Umbilical cord (tissue), 2 donors: Measurements from ENCODE around the gene EXOC3. TPM values are rescaled to one million over a fixed set of nuclear protein-coding genes. Genes with fewer than 3 reads are reported as not detected.
"Not testable (repeated sequence)": the region's sequence is repeated elsewhere in the genome, so short reads cannot be mapped to it uniquely, and the experiment has no call there.

Experiments
- DNase-seq: peaks from one replicate; pipeline ENCODE4 v3.0.0-alpha.2; 2015; ENCODE audit warnings: low spot score
- total RNA-seq: library from RNA; depleted of rRNA; stranded (reverse); fragments of >200 nt; gene quantifications from one replicate; pipeline ENCODE4 v1.2.3, GENCODE V29; 2014; ENCODE audit warnings: low replicate concordance; ENCODE audit not compliant: insufficient read depth

The EXOC3 gene
- total RNA-seq, 1 donor from 2014 or later = 19.7 TPM

DNA sequence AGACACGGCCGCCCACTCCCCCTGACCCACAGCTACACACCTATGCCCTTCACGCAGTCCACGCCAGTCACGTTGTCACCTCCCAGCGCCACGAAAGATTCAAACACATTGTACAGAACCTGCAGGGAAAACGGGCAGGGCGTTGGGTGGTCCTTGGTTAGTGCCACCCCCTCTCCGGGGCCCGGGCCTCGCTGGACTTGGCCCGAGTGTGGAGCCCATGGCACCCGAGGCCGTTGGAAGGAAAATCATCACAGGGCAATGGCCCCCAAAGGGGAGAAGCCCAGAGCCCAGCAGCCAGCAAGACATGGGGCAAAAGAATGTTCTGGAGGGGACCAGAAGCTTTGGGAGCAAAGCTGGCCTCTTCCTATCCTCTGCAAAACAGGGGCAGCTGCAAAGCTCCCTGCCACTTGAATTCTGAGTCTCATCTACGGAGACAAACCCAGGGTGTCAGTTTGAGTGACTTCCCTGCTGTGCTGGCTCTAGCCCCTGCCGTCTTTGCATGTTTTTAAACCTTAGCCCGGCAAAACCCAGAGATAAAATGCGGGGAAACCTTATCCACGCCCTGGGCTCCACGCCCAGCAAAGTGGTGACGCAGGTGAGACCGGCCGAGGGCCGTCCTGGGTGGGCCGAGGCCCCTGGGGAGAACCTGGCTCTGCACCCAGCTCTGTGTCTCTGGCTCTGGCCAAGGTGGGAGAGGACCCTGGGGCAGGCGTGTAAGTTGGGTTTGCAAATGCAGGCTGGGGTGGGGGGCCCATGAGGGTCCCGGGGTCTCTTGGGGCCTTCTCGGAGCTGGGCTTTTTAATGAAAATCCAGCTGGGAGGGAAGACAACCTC, 42.4 kb downstream of the EXOC3 start:
- no peak for DNase-seq

DNA sequence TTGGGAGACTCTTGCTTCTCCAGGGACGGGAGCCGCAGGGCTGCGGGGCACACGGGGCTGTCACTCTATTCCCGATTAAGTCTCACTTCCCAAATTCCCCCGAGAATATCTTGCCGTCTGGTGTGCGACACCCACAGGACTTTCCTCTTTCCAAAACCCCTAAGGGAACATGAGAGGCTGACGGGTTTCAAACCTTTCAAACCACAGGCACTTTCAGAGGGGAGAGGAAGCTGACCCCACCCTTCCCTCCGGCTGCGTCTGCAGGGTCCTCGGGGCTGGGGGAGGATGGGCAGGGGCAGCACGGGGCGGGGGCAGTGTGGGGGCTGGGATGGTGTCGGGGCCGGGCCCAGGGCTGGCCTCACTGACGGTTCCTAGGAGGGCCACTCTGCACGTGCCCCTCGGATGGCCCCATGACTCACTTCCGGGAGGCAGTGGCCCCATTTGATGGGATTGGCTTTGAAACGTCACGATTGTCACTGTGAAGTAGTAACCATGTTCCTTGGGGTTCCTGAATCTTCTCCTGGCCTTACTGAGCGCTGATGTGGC, 43.0 kb downstream of the EXOC3 start:
- no peak for DNase-seq

DNA sequence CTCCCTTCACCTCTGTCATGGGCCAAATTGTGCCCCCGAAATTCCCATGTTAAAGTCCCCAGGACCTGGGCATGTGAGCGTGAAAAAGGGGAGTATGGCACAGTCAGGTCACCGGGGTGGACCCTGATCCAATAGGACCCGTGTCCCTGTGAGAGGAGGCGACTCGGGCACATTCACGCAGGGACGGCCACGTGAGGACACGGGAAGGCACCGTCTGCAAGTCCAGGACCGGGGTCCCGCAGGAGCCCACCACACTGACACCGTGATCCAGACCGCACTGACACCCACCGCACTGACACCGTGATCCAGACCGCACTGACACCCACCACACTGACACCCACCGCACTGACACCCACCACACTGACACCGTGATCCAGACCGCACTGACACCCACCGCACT, 43.6 kb downstream of the EXOC3 start:
- not testable (repeated sequence) for DNase-seq

DNA sequence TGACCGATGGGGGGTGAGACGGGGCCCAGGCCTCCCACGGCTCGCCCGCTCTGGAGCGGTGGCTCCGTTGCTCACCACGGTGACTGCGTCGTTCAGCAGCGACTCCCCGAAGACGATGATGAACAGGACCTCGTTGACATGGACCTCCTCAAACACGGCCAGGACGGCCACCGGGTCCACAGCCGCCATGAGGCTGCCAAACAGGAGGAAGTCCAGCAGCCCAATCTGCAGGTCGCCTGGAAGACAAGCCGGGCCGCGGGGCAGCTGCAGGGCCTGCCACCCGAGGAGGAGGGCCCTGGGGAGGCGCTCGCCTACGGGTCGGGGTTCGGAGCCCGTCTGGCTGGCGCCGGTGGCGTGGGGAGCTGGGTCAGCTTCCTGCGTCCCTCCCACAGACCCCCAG, 45.3 kb downstream of the EXOC3 start:
- DNase-seq = no peak

DNA sequence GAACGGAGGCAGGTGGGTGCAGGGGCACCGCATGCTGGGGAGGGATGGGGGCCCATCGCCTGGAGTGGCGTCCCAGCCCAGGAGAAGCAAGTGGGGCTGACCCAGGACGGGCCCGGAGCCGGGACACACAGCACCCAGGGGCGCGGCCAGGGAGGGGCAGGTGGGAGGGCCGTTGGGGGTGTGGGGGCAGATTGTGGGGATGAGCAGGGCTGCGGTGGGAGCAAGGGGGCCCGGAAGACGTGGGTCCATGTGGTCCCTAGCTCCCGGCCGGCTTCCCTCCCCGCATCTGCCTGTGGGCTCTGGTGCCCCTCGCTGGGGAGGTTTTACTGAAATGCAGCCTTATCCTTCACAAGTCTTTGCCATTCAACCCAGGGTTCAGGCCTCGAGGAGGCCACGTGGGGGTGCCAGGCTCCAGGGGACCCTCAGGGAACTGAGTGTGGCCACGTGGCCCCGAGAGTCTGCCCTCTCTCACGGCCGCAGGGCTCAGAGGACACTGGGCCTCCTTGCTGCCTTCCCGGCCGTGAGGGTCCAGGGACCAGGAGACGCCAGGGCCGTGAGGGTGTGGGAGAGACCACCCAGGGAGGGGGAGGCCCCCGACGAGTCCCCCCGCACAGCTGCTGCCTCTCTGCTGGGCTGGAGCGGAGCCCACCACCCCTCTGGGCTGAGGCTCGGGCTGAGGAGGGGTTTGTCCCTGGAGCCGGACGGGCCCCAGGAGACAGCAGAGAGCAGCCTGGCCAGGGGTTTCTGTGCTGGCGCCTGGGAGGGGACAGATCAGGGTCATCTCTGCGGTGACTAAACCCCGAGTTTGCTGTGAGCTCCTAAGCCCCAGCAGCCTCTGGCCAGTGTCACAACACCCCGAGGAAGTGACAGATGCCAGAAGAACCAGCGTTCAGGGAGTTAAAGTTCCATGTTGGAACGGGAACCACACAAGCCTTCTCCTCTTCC, 46.0 kb downstream of the EXOC3 start:
- DNase-seq = no peak

DNA sequence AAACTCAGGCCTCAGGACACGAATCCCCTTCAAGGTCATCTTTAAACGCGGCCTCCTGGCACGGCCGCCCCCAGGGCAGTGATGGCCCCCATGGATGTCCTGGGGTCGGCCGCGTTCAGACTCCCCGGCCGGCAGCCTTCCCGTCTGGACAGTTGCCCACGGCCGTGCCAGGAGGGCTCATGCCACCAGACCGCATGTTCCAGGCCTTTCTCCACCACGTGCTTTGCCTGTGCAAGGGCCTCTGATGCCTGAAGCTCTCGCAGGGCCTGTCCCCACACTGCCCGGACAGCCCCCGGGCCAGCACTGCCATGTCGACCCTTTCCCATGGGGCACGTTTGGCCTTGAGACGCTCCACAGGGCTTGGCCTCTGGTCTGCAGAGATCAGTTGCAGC, 46.7 kb downstream of the EXOC3 start:
- DNase-seq = no peak

DNA sequence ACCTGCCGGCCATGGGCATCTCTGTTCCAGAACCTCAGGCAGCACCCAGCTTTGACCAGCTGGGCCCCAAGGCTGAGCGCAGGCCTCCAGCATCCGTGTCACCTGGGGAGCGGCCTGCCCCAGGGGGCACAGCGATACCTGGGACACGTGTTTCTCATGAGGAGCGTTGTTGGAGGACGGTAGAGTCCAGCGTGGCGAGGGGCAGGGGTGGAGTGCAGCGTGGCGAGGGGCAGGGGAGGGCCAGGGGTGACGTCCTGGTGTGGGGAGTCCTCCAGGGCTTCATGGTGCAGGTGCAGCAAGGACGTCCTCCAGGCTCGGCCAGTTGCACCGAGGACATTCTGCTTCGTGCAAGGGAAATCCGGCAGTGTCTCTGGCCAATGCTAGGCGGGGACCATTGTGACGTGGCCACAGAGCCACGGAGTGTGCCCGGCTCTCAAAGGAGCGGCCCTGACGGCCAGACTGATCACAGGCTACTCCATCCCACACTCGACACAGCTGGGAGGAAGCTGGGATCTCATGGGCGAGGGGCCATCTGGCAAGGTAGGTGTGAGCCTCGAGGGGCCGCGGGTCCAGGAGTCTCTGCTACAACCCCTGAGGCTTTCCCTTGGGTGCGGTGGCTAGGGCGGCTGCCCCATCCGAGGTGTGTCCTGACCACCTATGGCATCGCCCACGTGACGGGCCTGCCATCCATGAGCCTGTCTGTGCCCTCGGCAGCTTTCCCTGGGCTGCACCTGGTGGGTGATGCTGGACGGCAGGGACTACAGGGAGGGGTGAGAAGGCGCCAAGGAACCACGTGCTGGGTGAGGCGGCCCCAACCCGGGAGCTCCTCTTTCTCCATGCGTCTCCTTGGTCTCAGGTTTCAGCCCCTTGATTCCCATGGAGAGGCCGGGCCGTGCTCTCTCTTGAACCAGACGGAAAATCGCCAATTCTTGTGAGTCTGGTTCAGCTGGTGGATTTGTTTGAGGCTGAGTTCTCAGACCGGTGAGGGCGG, 47.4 kb downstream of the EXOC3 start:
- DNase-seq = no peak

DNA sequence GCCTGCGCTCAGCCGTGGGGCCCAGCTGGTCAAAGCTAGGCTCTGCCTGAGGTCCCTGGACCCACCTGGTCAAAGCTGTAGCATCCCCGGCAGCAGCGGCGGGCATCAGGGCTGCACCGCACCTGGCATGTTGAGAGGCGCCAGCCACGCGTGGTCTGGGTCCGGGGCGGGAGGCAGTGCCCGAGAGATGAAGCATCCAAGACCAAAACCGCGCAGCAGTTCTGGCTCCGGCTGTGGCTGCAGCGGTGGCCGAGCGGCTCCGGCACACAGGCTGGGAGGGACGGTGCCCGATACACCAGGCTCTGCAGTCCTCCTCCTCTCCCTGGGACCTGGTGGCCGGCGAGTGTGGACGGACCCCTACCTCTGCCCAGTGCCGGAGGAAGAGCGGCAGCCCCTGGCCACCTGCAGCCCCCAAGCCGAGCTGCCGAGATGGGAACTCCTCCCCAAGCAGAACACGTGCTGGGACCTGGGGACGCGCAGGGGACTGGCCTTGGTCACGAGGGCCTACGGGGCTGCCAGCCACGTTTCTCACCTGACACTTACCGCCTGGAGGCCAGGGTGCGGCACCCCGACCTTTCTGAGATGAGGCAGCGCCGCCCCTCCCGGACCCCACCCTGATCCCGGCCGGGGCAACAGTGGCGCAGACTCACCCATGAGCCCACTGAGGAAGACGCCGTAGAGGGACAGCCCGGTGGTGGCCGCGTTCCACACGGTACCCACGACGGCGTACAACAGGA, 48.3 kb downstream of the EXOC3 start:
- DNase-seq = no peak

DNA sequence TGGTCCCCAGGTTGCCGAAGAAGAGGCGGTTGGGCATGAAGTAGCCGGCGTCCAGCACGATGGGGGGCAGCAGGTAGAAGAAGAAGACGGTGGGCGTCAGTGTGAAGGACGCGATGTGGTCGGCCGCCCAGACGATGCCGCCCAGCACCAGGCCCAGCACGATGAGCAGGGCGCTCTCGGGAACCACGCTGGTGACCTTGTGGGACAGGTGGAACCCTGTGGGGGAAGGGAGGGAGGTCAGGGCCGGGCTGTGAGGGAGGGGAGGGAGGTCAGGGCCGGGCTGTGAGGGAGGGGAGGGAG, 48.8 kb downstream of the EXOC3 start:
- DNase-seq = no peak

DNA sequence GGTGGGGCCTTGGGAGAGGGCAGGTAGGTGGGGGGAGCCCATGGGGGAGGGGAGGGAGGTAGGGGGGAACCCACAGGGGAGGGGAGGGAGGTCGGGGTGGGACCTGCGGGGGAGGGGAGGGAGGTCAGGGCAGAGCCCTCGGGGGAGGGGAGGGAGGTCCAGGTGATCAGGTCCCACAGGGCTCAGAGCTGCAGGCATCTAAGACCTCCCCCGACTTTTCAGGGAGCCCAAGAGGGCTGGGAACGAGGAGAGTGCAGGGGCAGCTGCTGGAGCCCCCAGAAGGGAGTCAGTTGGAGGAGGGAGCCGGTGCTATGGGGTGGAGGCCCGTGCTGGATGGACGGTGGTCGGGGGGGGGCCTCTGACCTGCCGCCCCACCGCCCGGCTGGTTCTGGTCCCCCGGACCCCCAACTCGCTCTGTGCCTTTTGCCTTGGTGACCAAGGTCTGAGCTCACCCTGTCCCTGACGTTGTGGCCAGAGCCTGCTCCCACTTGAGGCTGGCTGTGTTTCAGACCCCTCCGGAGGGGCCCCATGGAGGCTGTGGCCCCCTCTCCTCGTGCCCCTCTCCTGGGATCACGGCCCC, 49.4 kb downstream of the EXOC3 start:
- DNase-seq = no peak

DNA sequence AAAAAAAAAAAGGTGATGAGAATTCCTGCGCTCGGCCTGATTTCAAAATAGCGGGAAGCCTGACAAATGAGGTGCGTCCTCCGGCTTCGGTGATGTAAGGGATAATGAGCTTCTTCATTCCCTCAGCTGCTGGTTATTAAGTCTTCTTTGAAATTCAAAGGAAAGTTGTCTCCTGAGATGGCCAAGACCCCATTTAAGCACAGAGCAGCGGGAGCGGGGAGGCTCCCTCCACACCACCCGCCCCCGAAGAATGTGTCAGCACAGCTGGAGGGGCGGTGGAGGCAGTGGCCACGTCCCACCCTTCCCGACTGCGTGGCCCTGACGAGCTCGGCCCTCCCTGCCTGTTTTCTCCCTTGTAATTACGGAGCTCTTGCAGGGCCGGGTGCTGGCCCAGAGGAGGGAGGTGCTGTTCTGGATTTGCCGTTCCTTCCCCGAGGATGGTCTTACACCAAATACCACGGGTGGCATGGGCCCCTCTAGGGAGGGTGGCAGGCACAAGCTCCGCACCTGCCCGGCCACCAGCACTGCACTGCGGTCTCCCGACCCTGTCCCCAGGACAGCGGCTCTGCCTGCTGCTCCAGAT, 50.2 kb downstream of the EXOC3 start:
- no peak for DNase-seq

DNA sequence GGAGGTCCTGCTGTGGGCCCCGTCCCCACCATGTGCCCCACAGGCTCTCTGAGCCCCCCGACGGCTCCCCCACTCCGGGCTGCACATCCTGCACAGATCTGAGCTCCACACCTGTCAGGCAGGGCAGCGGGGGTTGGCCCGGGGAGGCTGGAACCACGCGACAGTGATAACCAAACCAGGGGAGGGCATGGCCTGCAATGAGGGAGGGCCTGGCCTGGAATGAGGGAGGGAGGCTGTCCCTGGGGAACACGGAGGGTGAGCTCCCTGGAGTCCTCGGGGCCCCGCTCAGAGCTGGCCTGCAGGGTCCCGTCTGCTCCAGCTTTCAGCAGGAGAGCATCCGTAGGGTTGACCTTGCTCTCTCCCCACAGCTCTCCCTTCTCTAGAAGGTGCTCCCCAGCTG, 50.8 kb downstream of the EXOC3 start:
- DNase-seq = no peak

DNA sequence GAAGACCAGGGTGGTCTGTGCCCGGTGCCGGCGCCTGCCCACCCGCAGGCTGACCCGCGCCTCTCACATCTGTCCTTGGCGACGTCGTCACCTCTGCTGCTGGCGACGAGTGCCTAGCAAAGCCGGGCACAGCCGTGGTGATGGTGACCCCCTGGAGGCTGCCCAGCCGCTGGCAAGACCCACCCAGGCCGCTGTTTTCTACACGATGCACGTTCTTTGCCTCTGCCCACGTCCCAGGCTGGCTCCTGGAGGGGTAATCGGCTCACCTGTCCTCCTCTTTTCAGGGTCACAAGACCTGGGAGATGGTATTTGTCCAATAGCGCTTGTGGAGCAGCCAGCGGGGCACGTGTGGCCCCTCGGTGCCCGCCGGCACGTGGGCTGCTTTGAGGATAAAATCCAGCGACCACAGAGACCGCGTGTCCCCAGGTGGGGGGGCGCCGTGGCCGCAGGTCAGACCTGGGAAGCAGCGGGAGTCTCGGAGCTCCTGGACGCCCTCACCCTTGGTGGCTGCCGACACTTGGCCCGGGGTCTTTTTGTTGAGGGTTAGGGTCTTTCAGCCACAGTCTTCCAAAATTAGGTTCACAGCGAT, 51.8 kb downstream of the EXOC3 start:
- DNase-seq = no peak

DNA sequence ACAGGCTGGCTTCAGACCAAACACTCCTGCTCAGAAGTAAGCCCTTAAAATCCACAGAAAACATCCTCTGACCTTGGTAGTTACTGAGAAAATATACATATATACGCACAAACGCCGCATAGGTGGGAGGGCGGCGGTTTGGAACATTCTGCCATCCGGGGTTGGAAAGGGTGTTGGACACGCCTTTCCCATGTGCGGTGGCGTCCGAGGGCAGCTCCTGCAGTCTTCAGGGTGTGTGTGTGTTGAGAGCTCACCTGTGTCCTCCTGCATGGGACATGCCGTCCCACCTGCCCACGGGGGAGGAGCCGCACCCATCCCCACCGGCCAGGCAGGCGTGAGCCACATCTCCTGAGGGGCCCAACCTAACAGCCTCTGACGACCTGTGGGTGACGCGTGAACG, 53.1 kb downstream of the EXOC3 start:
- DNase-seq = no peak

DNA sequence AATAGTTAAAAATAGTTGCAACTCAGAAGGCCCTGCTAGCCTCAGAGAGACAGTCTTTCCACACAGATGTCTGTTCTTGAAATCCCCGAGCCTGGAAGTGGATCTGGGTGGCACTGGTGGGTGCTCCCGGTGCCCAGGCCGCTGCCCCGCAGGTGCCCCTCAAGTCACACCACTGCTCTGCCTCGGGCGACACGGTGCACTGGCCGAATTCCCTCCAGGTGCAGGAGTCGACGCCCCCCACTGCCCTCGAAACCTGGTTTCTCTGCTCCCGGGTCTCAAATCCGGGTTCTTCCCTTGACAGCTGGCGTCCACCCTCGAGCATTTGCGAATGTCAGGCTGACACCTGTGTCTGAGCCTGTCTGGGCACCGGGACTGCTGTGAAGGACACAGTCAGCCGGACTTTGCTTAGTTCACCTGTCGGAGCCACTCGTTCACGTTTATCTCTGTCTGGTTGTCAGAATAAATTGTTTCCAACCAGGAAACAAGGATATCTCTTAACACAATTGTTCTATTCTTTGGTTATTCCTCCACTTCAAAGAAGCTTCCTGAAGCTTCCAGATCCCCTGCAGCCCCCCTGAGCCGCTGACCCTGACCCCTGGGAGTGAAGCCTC, 54.2 kb downstream of the EXOC3 start:
- no peak for DNase-seq

DNA sequence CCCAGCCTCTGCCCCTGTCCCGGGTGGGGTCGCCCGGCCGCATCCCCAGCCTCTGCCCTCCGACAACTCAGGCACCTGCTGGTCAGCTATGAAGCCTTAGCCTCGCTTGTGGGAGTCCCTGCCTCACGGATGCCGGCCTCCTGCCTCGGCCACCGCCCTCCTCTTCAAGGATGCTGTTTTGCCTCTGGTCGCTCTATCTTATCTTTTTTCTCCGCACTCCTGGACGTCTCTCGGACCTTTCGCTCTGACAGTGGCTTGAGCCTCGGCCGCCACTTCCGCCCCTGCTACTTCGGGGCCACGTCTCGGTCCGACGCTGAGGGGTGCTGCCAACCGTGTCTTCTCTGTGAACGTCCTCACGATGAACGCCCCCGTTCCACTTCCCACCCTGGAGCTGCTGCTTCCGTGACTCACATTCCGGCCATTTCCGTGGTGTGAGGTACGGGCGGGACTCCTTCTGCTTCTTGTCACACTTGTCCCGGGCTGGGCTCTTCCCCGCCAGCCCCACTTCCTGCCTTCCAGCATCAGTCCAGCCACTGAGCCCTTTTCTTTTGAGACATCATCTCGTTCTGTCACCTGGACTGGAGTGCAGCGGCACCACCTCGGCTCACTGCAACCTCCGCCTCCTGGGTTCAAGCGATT, 55.0 kb downstream of the EXOC3 start:
- no peak for DNase-seq

DNA sequence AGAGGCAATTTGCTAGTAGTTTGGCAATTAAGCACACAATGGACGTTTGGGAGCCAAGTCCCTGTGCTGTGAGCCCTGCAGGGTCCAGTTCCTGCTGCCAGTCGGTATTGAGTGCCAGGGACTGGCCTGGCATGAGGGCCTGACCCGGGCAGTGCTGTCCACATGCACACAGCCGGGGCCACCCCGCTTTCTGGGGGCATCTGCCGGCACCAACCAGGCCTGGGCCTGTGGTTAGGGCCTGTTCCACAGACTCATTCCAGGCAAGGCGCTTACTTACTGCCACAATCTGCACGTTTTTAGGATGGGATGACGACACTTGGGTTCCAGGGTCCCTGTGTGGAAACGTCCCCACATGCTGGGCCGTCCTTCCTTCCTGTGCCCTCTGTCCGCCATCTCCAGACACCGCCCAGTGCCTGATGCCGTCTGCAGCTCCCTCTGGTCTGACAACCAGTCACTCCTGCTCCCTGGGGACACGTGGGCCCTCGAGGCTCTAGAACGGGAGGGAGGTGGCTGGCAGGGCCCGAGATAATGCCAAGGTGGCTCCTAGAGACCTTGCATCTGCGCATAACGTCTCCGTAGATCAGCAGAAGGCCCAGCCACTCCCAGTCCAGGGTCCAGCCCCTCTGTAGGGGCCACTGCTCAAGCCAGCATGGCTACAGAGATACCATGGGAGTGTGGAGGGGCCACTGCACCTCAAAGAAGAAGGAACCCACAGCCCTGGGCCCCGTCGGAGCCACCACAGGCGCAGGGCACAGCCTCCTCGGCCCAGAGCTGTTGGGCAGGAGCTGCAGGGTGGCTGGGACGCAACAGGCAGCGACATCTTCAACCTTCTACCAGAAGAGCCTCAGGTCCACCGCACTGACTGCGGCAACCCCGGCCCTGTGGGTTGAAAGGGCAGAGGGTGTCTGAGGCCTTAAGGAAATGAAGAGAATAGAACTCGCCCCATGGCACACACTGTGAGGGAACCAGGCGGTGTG, 56.5 kb downstream of the EXOC3 start:
- no peak for DNase-seq
